Ectodermal cell (in vitro differentiated cells): ENCODE results near the gene TUBGCP6.

ENCODE experiments used
- H3K27ac ChIP-seq: 2 replicates; pipeline ENCODE4 v1.7.0; 2013; ENCODE audit warnings: mild to moderate bottlenecking, low read depth, low read length; ENCODE audit not compliant: insufficient read depth, poor library complexity, severe bottlenecking
- H3K27me3 ChIP-seq: 2 replicates; pipeline ENCODE4 v1.7.0; 2013; ENCODE audit warnings: mild to moderate bottlenecking, low read length; ENCODE audit not compliant: insufficient read depth, control insufficient read depth, poor library complexity, severe bottlenecking
- H3K36me3 ChIP-seq: one replicate; pipeline ENCODE4 v1.7.0; 2013; ENCODE audit warnings: low read length; ENCODE audit not compliant: control insufficient read depth, insufficient read depth
- H3K4me1 ChIP-seq: one replicate; pipeline ENCODE4 v1.7.0; 2013; ENCODE audit warnings: low read length; ENCODE audit not compliant: control insufficient read depth, insufficient read depth
- H3K4me3 ChIP-seq: 2 replicates; pipeline ENCODE4 v1.7.0; 2013; ENCODE audit warnings: low read depth, low read length, control low read depth; ENCODE audit not compliant: insufficient read depth
- H3K9me3 ChIP-seq: 2 replicates; pipeline ENCODE4 v1.7.0; 2013; ENCODE audit warnings: mild to moderate bottlenecking, low read length, moderate library complexity; ENCODE audit not compliant: control insufficient read depth
- WGBS, 2 experiments: methylation state at CpG; one replicate each; pipeline ENCODE4 v1.1.7; 2013; ENCODE audit warnings: missing lambda C conversion rate in 2 of 2; 5-methylcytosine and 5-hydroxymethylcytosine counted together

TUBGCP6 gene

GRCh38 chr22:50250249-50250554 is 5.4 kb upstream of the TUBGCP6 start:
- peaks cover 18% of the 10 kb centered on the region for H3K4me1 ChIP-seq
- H3K4me3 ChIP-seq = peak overlapping the region; percentile 53
- 90% methylated on average over 11 of the region's 11 CpGs for WGBS, 2 experiments
- no peaks in the 10 kb centered on the region for H3K9me3 ChIP-seq
- no peaks in the 10 kb centered on the region for H3K36me3 ChIP-seq
- no peaks in the 10 kb centered on the region for H3K27me3 ChIP-seq
- H3K27ac ChIP-seq = no peak overlapping the region

DNA sequence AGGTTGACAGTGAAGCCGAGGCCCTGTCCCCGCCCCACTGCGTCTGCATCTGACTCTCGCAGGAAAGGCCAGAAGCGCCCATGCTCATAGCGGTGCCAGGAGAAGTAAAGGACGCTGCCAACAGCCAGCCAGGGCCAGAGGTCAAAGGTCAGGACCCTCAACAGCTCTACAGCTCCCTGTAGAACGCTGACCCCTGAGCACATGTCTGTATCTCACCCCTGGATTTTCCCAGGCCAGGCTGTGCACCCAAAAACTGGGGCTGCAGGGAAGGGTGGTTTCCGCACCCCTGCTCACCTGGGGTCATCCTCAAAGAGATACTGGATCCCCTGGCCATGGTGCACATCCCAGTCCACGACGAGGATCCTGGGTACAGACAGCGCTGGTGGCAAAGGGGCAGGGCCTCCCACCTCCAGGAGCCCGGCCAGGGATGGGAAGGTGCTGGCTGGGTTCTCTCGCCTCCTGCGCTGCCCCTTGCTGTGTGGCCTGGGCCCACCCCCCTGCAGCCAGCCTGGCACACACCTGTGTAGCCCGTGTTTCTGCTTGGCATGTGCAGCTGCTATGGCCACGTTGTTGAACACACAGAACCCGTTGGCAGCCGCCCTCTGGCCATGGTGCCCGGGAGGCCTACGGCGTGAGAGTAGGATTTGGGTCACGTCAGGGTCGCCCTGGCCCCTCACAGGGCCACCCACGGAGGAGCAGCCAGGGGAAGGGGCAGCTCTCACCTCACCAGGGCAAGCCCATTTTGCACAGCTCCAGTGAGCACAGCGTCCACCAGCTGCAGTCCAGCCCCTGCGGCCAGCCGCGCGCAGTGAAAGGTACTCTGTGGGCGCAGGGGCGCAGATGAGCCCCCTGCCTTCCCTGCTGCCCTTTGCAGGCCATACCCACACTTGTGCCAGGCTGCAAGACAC is 4.8 kb upstream of the TUBGCP6 start:
- Histone ChIP-seq H3K9me3 (no peaks in the 10 kb centered on the region), H3K36me3 (no peaks in the 10 kb centered on the region), H3K4me3 (no peak overlapping the region), H3K4me1 (peaks cover 18% of the 10 kb centered on the region), H3K27ac (no peak overlapping the region), H3K27me3 (no peaks in the 10 kb centered on the region)
- 95% methylated on average over 32 of the region's 32 CpGs for WGBS, 2 experiments

DNA sequence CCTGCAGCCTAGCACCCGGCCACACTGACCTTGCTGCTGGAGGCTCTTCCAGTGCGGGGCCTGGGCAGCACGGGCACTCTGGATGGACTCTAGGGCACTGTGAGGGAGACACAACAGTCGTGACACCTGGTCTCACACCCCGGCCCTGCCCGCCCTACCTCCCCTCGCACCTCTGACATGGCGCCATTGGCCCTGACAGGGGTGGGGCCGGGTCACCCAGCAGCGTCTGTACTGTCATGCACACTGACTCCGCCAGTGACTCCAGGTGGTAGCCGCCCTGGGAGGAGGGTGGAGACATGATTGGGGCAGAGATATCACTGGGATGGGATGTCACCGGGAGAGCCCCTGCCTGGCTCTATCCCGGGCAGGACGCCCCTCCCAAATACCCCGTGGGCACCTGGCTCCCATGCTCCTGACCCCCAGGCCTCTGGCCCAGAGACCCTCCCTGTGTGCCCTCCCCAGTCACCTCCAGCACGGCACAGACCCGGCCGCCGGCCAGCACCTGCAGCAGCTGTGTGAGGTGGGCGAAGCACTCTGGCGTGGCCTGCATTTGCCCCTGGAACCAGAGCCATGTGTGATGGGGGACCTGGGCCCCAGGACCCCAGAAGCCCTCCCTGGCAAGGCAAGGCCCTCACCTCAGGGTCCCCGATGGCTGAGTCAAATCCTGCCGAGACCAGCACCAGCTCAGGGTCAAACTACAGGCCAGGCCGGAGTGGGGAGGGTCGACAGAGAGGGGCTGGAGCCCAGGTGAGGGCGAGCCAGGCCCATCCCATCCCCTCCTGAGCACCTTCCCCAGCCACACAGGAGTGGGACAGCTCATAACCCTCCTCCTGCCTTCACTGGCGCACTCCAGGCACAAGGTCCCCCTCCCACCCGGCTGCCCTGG is 3.6 kb upstream of the TUBGCP6 start:
- Histone ChIP-seq H3K36me3 (no peaks in the 10 kb centered on the region), H3K4me1 (peaks cover 25% of the 10 kb centered on the region), H3K27me3 (no peaks in the 10 kb centered on the region), H3K27ac (peak overlapping the region; percentile 13), H3K4me3 (no peak overlapping the region), H3K9me3 (no peaks in the 10 kb centered on the region)
- 93 to 94% methylated on average over 29 of the region's 29 CpGs for WGBS, 2 experiments

GRCh38 chr22:50247748-50248147 is 2.9 kb upstream of the TUBGCP6 start:
- Histone ChIP-seq H3K27ac (no peak overlapping the region), H3K4me1 (peaks cover 27% of the 10 kb centered on the region), H3K36me3 (no peaks in the 10 kb centered on the region), H3K9me3 (no peaks in the 10 kb centered on the region), H3K27me3 (no peaks in the 10 kb centered on the region), H3K4me3 (no peak overlapping the region)
- WGBS, 2 experiments = 65 to 70% methylated on average over 16 of the region's 16 CpGs

GRCh38 chr22:50246242-50247175 is 1.7 kb upstream of the TUBGCP6 start:
- no peaks in the 10 kb centered on the region for H3K36me3 ChIP-seq
- 91% methylated on average over 20 of the region's 20 CpGs for WGBS, 2 experiments
- H3K4me1 ChIP-seq = peaks cover 23% of the 10 kb centered on the region
- no peak overlapping the region for H3K4me3 ChIP-seq
- H3K9me3 ChIP-seq = no peaks in the 10 kb centered on the region
- H3K27ac ChIP-seq = no peak overlapping the region
- H3K27me3 ChIP-seq = no peaks in the 10 kb centered on the region

GRCh38 chr22:50245214-50246072 is 620 bp upstream of the TUBGCP6 start:
- Histone ChIP-seq H3K36me3 (no peaks in the 10 kb centered on the region), H3K27ac (peak overlapping the region; percentile 26), H3K27me3 (no peaks in the 10 kb centered on the region), H3K4me3 (peak overlapping the region; percentile 96), H3K9me3 (no peaks in the 10 kb centered on the region), H3K4me1 (peaks cover 21% of the 10 kb centered on the region)
- 17 to 19% methylated on average over 53 of the region's 53 CpGs for WGBS, 2 experiments

- WGBS, 2 experiments = 61 to 62% methylated on average over 27 of the region's 27 CpGs
- Histone ChIP-seq H3K4me1 (peaks cover 13% of the 10 kb centered on the region), H3K36me3 (peaks cover 8% of the 10 kb centered on the region), H3K9me3 (no peaks in the 10 kb centered on the region), H3K4me3 (peak overlapping the region; percentile 96), H3K27ac (no peak overlapping the region), H3K27me3 (no peaks in the 10 kb centered on the region)
Measured at GRCh38 chr22:50243685-50244419, 971 bp downstream of the TUBGCP6 start.

GRCh38 chr22:50242406-50242949 is 2.3 kb downstream of the TUBGCP6 start:
- WGBS, 2 experiments = 89 to 94% methylated on average over 14 of the region's 14 CpGs
- no peak overlapping the region for H3K27ac ChIP-seq
- peaks cover 13% of the 10 kb centered on the region for H3K4me1 ChIP-seq
- peaks cover 8% of the 10 kb centered on the region for H3K36me3 ChIP-seq
- no peaks in the 10 kb centered on the region for H3K27me3 ChIP-seq
- H3K9me3 ChIP-seq = no peaks in the 10 kb centered on the region
- H3K4me3 ChIP-seq = peak overlapping the region; percentile 13
